Psoas muscle (tissue), 8 donors: Measurements from ENCODE around the gene RAD51AP2. TPM values are rescaled to one million over a fixed set of nuclear protein-coding genes. Genes with fewer than 3 reads are reported as not detected.

Experiments used
- ATAC-seq, 4 donors: fragments of 200-7000 bp; cut with Tn5 transposase; one replicate each; pipeline ENCODE4 v1.9.1; 2020; ENCODE audit warnings: moderate library complexity in 3 of 4, mild to moderate bottlenecking in 2 of 4
- DNase-seq, 2 donors: peaks; one replicate each; pipeline ENCODE4 v3.0.0-alpha.2; 2020
- H3K27ac ChIP-seq: fragments of 200-600 bp; one replicate; pipeline ENCODE4 v1.8.0; 2022
- H3K27me3 ChIP-seq, 3 donors: fragments of 200-600 bp in 1 of 3; one replicate each; pipeline versions ENCODE4 v1.6.1 to v1.8.0; 2013 to 2022; ENCODE audit warnings: low read length in 2 of 3, mild to moderate bottlenecking in 2 of 3, moderate library complexity in 1 of 3; ENCODE audit not compliant: insufficient read depth in 3 of 3
- H3K36me3 ChIP-seq, 2 donors: fragments of 200-600 bp in 1 of 2; one replicate each; pipeline versions ENCODE4 v1.6.1 to v1.8.0; 2013 to 2022; ENCODE audit warnings: low read depth in 1 of 2, mild to moderate bottlenecking in 1 of 2, moderate library complexity in 1 of 2; ENCODE audit not compliant: insufficient read depth in 1 of 2
- H3K4me1 ChIP-seq: fragments of 200-600 bp; one replicate; pipeline ENCODE4 v1.8.0; 2022
- H3K4me3 ChIP-seq: fragments of 200-600 bp; one replicate; pipeline ENCODE4 v1.8.0; 2022; ENCODE audit warnings: mild to moderate bottlenecking
- H3K9me3 ChIP-seq: fragments of 200-600 bp; one replicate; pipeline ENCODE4 v1.8.0; 2022
- CTCF ChIP-seq: fragments of 200-600 bp; IDR thresholded peaks from one replicate; pipeline ENCODE4 v1.8.0; 2022; ENCODE audit warnings: antibody characterized with exemption
- WGBS, 3 donors: extraction: QIAGEN DNeasy Blood & Tissue Kit; methylation state at CpG; one replicate each; pipeline versions ENCODE4 v1.1.6 to v1.1.7; 2013; 5-methylcytosine and 5-hydroxymethylcytosine counted together
- intact Hi-C, 2 donors: fragments of 100-400 bp; cut with DNase I; formaldehyde crosslinking; loops; one replicate each; pipeline versions ENCODE4 v1.11.0 to v1.14.2; 2022
- polyA plus RNA-seq, 3 donors: library from polyadenylated mRNA; stranded (reverse); fragments of 200-250 nt; gene quantifications; one replicate each; pipeline ENCODE4 v1.2.3, GENCODE V29; 2013
- total RNA-seq, 4 donors: library from RNA; stranded (reverse); fragmentation: NEBNext Ultra II Directional in 2 of 4; extraction: Animal tissue kit (Norgen Biotek cat#: 25700) in 2 of 4; gene quantifications; one replicate each; pipeline versions ENCODE4 v1.2.1 to v1.2.4, GENCODE V29; 2021 to 2023
- donor health status: healthy with polysubstance abuse.
- donor health status: DM: no; HTN: no; CAD: no; lungs with moderate emphysema.
- donor health status: Bipolar disorder and iron deficiency.
- donor health status: healthy.
- donor health status: DM: yes; HTN: yes; CAD: no.
- donor health status: DM: no; HTN: no; CAD: no.
- donor health status: DM: no; HTN: no; CAD: no.
- donor health status: DM: yes; HTN: yes; CAD: no.

RAD51AP2 gene
- total and polyA plus RNA-seq, 7 donors = 0.01 to 0.06 TPM; not detected in 5

- no peak for TF ChIP-seq CTCF
- Histone ChIP-seq H3K27ac (no peak overlapping the region), H3K4me1 (no peaks in the 10 kb centered on the region), H3K4me3 (no peak overlapping the region), H3K36me3 (no peaks in the 10 kb centered on the region), H3K27me3 (no peaks in the 10 kb centered on the region), H3K9me3 (no peaks in the 10 kb centered on the region)
- no peak for ATAC-seq
- DNase-seq = no peak
- 77 to 90% (median 82%) methylated on average over 1 of the region's 1 CpG for WGBS, 3 donors
- intact Hi-C loops = no loop called here
Measured at GRCh38 chr2:17555150-17555549, 36.9 kb upstream of the RAD51AP2 start.

GRCh38 chr2:17550907-17551306 is 32.7 kb upstream of the RAD51AP2 start:
- no peak for ATAC-seq
- TF ChIP-seq CTCF = no peak
- H3K9me3 ChIP-seq = no peaks in the 10 kb centered on the region
- no peaks in the 10 kb centered on the region for H3K36me3 ChIP-seq
- WGBS, 3 donors = 80 to 87% (median 83%) methylated on average over 2 of the region's 2 CpGs
- intact Hi-C loops = no loop called here
- no peaks in the 10 kb centered on the region for H3K27me3 ChIP-seq
- no peaks in the 10 kb centered on the region for H3K4me1 ChIP-seq
- no peak overlapping the region for H3K27ac ChIP-seq
- no peak overlapping the region for H3K4me3 ChIP-seq
- DNase-seq = no peak

GRCh38 chr2:17547737-17548136 is 29.5 kb upstream of the RAD51AP2 start:
- TF ChIP-seq CTCF = no peak
- Histone ChIP-seq H3K36me3 (no peaks in the 10 kb centered on the region), H3K4me1 (no peaks in the 10 kb centered on the region), H3K4me3 (no peak overlapping the region), H3K27ac (no peak overlapping the region), H3K9me3 (no peaks in the 10 kb centered on the region), H3K27me3 (peaks cover 0 to 6% (median 2%) of the 10 kb centered on the region in 3 donors)
- 70 to 75% (median 74%) methylated on average over 5 of the region's 5 CpGs for WGBS, 3 donors
- ATAC-seq = no peak
- intact Hi-C loops = no loop called here
- DNase-seq = no peak

- 83 to 92% (median 85%) methylated on average over 2 of the region's 2 CpGs for WGBS, 3 donors
- Histone ChIP-seq H3K36me3 (no peaks in the 10 kb centered on the region), H3K27ac (no peak overlapping the region), H3K9me3 (no peaks in the 10 kb centered on the region), H3K27me3 (peaks cover 0 to 8% (median 7%) of the 10 kb centered on the region in 3 donors), H3K4me3 (no peak overlapping the region), H3K4me1 (no peaks in the 10 kb centered on the region)
- intact Hi-C loops = no loop called here
- no peak for DNase-seq
- no peak for ATAC-seq
- TF ChIP-seq CTCF = no peak
Measured at GRCh38 chr2:17547237-17547636, 29.0 kb upstream of the RAD51AP2 start.
